Stimulated activated CD4-positive, alpha-beta T cell treated with anti-CD3 and anti-CD28 coated beads, Interleukin-1b, Interleukin-23, amount 100 ng/mL, for 48 hours (primary cell): ENCODE data around the gene CBFB.

Source experiments
- DNase-seq: peaks from one replicate; pipeline ENCODE4 v3.0.0-alpha.2; 2020

CBFB gene

GRCh38 chr16:67043420-67043819 lies 14.5 kb downstream of the CBFB start:
- DNase-seq = no peak

GRCh38 chr16:67050796-67051195 lies 21.8 kb downstream of the CBFB start:
- no peak for DNase-seq

GRCh38 chr16:67052399-67052798 lies 23.4 kb downstream of the CBFB start:
- DNase-seq = no peak

- no peak for DNase-seq
Measured at GRCh38 chr16:67053767-67054334, 24.9 kb downstream of the CBFB start.

- DNase-seq = no peak
Measured at GRCh38 chr16:67054901-67055300, 26.0 kb downstream of the CBFB start.

GRCh38 chr16:67055712-67056487 lies 27.0 kb downstream of the CBFB start:
- peak; percentile 33 for DNase-seq

- DNase-seq = no peak
Measured at GRCh38 chr16:67063008-67063407, 34.1 kb downstream of the CBFB start.

- no peak for DNase-seq
Measured at GRCh38 chr16:67068212-67068753, 39.3 kb downstream of the CBFB start.

- DNase-seq = no peak
Measured at GRCh38 chr16:67071476-67072048, 42.6 kb downstream of the CBFB start.

- no peak for DNase-seq
Measured at GRCh38 chr16:67075331-67075730, 46.4 kb downstream of the CBFB start.

GRCh38 chr16:67077871-67078270 lies 48.9 kb downstream of the CBFB start:
- no peak for DNase-seq

- DNase-seq = no peak
Measured at GRCh38 chr16:67082100-67082499, 53.2 kb downstream of the CBFB start.

- no peak for DNase-seq
Measured at GRCh38 chr16:67082891-67083290, 53.9 kb downstream of the CBFB start.

GRCh38 chr16:67084345-67085028 lies 55.5 kb downstream of the CBFB start:
- DNase-seq = no peak

- DNase-seq = no peak
Measured at GRCh38 chr16:67086822-67087221, 57.9 kb downstream of the CBFB start.

- DNase-seq = no peak
Measured at GRCh38 chr16:67087291-67087690, 58.3 kb downstream of the CBFB start.

GRCh38 chr16:67087803-67088202 lies 58.9 kb downstream of the CBFB start:
- no peak for DNase-seq

GRCh38 chr16:67088551-67088950 lies 59.6 kb downstream of the CBFB start:
- no peak for DNase-seq

- DNase-seq = no peak
Measured at GRCh38 chr16:67089101-67089500, 60.2 kb downstream of the CBFB start.

- DNase-seq = no peak
Measured at GRCh38 chr16:67091906-67092566, 63.1 kb downstream of the CBFB start.

GRCh38 chr16:67093098-67093726 lies 64.3 kb downstream of the CBFB start:
- DNase-seq = no peak

- no peak for DNase-seq
Measured at GRCh38 chr16:67098599-67098998, 69.7 kb downstream of the CBFB start.
